GM23248 (cell line): ENCODE measurements around the gene ATRN.

Experiments used
- EZH2 ChIP-seq: fragments of 200-600 bp; sonication (generic); IDR thresholded peaks from 2 replicates; pipeline ENCODE4 v1.6.1; 2018; ENCODE audit warnings: antibody characterized with exemption, mild to moderate bottlenecking; ENCODE audit not compliant: insufficient read depth, poor library complexity, severe bottlenecking
- EZH2phosphoT487 ChIP-seq: fragments of 200-600 bp; sonication (generic); IDR thresholded peaks from 2 replicates; pipeline ENCODE4 v1.6.1; 2018; ENCODE audit warnings: antibody characterized with exemption, moderate library complexity, mild to moderate bottlenecking, low read depth; ENCODE audit not compliant: insufficient read depth

DNA sequence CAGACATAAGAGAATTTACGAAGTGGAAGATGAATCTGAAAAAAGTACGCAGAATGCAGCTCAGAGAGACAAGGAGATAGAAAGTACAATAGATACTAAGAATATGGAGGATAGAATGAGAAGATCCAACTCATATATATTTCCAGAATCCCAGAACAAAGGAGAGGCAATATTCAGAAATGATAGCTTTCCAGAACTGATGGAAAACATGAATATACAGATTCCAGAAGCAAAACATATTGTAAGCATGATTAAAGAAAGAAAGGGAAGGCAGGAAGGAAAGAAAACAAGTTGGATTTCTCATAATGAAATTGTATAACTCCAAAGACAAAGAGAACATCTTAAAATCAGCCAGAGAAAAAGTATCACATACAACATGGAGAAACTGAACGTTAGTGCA, 169.4 kb downstream of the ATRN start:
- TF ChIP-seq EZH2 (no peak), EZH2phosphoT487 (no peak)
